ENCODE results near the gene EIF3A.
A peak's percentile ranks its signal among the peaks of the same experiment; 100 is the strongest.
"Not testable (repeated sequence)": the region's sequence is repeated elsewhere in the genome, so short reads cannot be mapped to it uniquely, and the experiment has no call there.

Gene EIF3A

GRCh38 chr10:119030421-119031250 lies 50.0 kb downstream of the EIF3A start:
- H3K36me3 ChIP-seq (ENCODE audit: control insufficient read depth, low read length) = peaks cover 34% of the 10 kb centered on the region
- peak overlapping the region; percentile 69 for H3K27ac ChIP-seq (ENCODE audit: low read depth, low read length)
- H3K4me3 ChIP-seq (ENCODE audit: low read length) = peak overlapping the region; percentile 70
- H4K20me1 ChIP-seq (ENCODE audit: control insufficient read depth, insufficient read depth, low read depth, low read length) = peaks cover 6% of the 10 kb centered on the region; the same call in 1 of the 2 replicates
- peaks cover 48% of the 10 kb centered on the region for H3K4me1 ChIP-seq (ENCODE audit: control insufficient read depth, low read length)
- H3K79me2 ChIP-seq (ENCODE audit: control insufficient read depth, low read length) = peaks cover 16% of the 10 kb centered on the region
- no peaks in the 10 kb centered on the region for H3K9me2 ChIP-seq (replicated peaks; ENCODE audit: control insufficient read depth, low read length)
- peaks cover 44% of the 10 kb centered on the region for H3F3A ChIP-seq (ENCODE audit: control insufficient read depth, insufficient read depth)
- H3K27me3 ChIP-seq (ENCODE audit: control insufficient read depth, low read length) = peaks cover 3% of the 10 kb centered on the region
- TF ChIP-seq EZH2phosphoT487 (IDR thresholded peaks at IDR 0.05; ENCODE audit: borderline replicate concordance, low read length) (no peak), CTCF (IDR thresholded peaks at IDR 0.05; ENCODE audit: low read depth, low read length, poor library complexity, severe bottlenecking) (peak; percentile 41)
- H3K9me3 ChIP-seq (ENCODE audit: control insufficient read depth, insufficient read depth, low read length) = no peaks in the 10 kb centered on the region
- H3K4me2 ChIP-seq (ENCODE audit: low read length) = peak overlapping the region; percentile 64

- peak within 1 kb of the TSS; percentile 69 for H3K27ac ChIP-seq (ENCODE audit: low read depth, low read length)
- H3K79me2 ChIP-seq (ENCODE audit: control insufficient read depth, low read length) = peaks cover 16% of the 10 kb centered on the region
- TF ChIP-seq EZH2phosphoT487 (IDR thresholded peaks at IDR 0.05; ENCODE audit: borderline replicate concordance, low read length) (no peak), CTCF (IDR thresholded peaks at IDR 0.05; ENCODE audit: low read depth, low read length, poor library complexity, severe bottlenecking) (no peak)
Measured at GRCh38 chr10:119029613-119030420, 50.8 kb downstream of the EIF3A start, which contains the start of gene NANOS1. TSS of gene NANOS1 (plus strand) at chr10:119029714. CDS start at chr10:119029802, 88 bp downstream.

GRCh38 chr10:119028900-119029612 lies 51.6 kb downstream of the EIF3A start:
- Histone ChIP-seq H4K20me1 (ENCODE audit: control insufficient read depth, insufficient read depth, low read depth, low read length) (peaks cover 4% of the 10 kb centered on the region; the same call in 1 of the 2 replicates), H3K36me3 (ENCODE audit: control insufficient read depth, low read length) (peaks cover 24% of the 10 kb centered on the region), H3K9me3 (ENCODE audit: control insufficient read depth, insufficient read depth, low read length) (no peaks in the 10 kb centered on the region), H3K27ac (ENCODE audit: low read depth, low read length) (no peak overlapping the region), H3F3A (ENCODE audit: control insufficient read depth, insufficient read depth) (peaks cover 36% of the 10 kb centered on the region), H3K9me2 (replicated peaks; ENCODE audit: control insufficient read depth, low read length) (no peaks in the 10 kb centered on the region), H3K4me2 (ENCODE audit: low read length) (peak overlapping the region; percentile 52), H3K79me2 (ENCODE audit: control insufficient read depth, low read length) (peaks cover 8% of the 10 kb centered on the region), H3K4me3 (ENCODE audit: low read length) (peak overlapping the region; percentile 41), H3K27me3 (ENCODE audit: control insufficient read depth, low read length) (peaks cover 3% of the 10 kb centered on the region), H3K4me1 (ENCODE audit: control insufficient read depth, low read length) (peaks cover 40% of the 10 kb centered on the region)
- TF ChIP-seq EZH2phosphoT487 (IDR thresholded peaks at IDR 0.05; ENCODE audit: borderline replicate concordance, low read length) = no peak
- no peak for TF ChIP-seq CTCF (IDR thresholded peaks at IDR 0.05; ENCODE audit: low read depth, low read length, poor library complexity, severe bottlenecking)

More at GRCh38 chr10:119029613-119030420, 50.8 kb downstream of the EIF3A start, which contains the start of gene NANOS1:
- peaks cover 48% of the 10 kb centered on the region for H3K4me1 ChIP-seq (ENCODE audit: control insufficient read depth, low read length)
- no peaks in the 10 kb centered on the region for H3K9me2 ChIP-seq (replicated peaks; ENCODE audit: control insufficient read depth, low read length)
- H3K9me3 ChIP-seq (ENCODE audit: control insufficient read depth, insufficient read depth, low read length) = no peaks in the 10 kb centered on the region
- H3K27me3 ChIP-seq (ENCODE audit: control insufficient read depth, low read length) = peaks cover 3% of the 10 kb centered on the region
- peaks cover 6% of the 10 kb centered on the region; the same call in 1 of the 2 replicates for H4K20me1 ChIP-seq (ENCODE audit: control insufficient read depth, insufficient read depth, low read depth, low read length)
- peaks cover 44% of the 10 kb centered on the region for H3F3A ChIP-seq (ENCODE audit: control insufficient read depth, insufficient read depth)
- H3K4me3 ChIP-seq (ENCODE audit: low read length) = peak within 1 kb of the TSS; percentile 70
- peak within 1 kb of the TSS; percentile 64 for H3K4me2 ChIP-seq (ENCODE audit: low read length)
- peaks cover 32% of the 10 kb centered on the region for H3K36me3 ChIP-seq (ENCODE audit: control insufficient read depth, low read length)

GRCh38 chr10:119028445-119028899 lies 52.1 kb downstream of the EIF3A start:
- not testable (repeated sequence) for H3K79me2 ChIP-seq (ENCODE audit: control insufficient read depth, low read length); H3K9me2 ChIP-seq (replicated peaks; ENCODE audit: control insufficient read depth, low read length); H3K27me3 ChIP-seq (ENCODE audit: control insufficient read depth, low read length); H3K9me3 ChIP-seq (ENCODE audit: control insufficient read depth, insufficient read depth, low read length); H3K27ac ChIP-seq (ENCODE audit: low read depth, low read length); H4K20me1 ChIP-seq (ENCODE audit: control insufficient read depth, insufficient read depth, low read depth, low read length)
- H3K4me3 ChIP-seq (ENCODE audit: low read length) = peak overlapping the region; percentile 41; the same call in 1 of the 2 replicates
- H3K4me1 ChIP-seq (ENCODE audit: control insufficient read depth, low read length) = peaks cover 36% of the 10 kb centered on the region
- peaks cover 19% of the 10 kb centered on the region for H3K36me3 ChIP-seq (ENCODE audit: control insufficient read depth, low read length)
- H3K4me2 ChIP-seq (ENCODE audit: low read length) = peak overlapping the region; percentile 52
- peaks cover 30% of the 10 kb centered on the region for H3F3A ChIP-seq (ENCODE audit: control insufficient read depth, insufficient read depth)
